GM12878 (cell line): Measurements from ENCODE around the gene SPATA9. TPM values are rescaled to one million over a fixed set of nuclear protein-coding genes. Genes with fewer than 3 reads are reported as not detected.

ENCODE experiments used
- ATAC-seq: fragments of 200-7000 bp; cut with Tn5 transposase; 3 replicates; pipeline ENCODE4 v1.9.1; 2020; ENCODE audit warnings: mild to moderate bottlenecking, moderate library complexity
- BruUV-seq: library from RNA; stranded (reverse); fragments of 400-500 nt; replicated peaks from 2 replicates; lab custom pipeline; 2021; lab: Mats Ljungman, UMichigan
- CTCF ChIA-PET: fragments of 300-600 bp; sonication (Branson Sonifier 250); formaldehyde crosslinking; extraction: SDS; loops from one replicate; lab custom pipeline; 2021; ENCODE audit warnings: inconsistent platforms; lab: Yijun Ruan, JAX
- POLR2A ChIA-PET: fragments of 350-600 bp; formaldehyde crosslinking; extraction: SDS; loops from one replicate; lab custom pipeline; 2021; ENCODE audit warnings: inconsistent platforms; lab: Charles Lee
- RAD21 ChIA-PET: fragments of 300-600 bp; sonication (Branson Sonifier 250); formaldehyde crosslinking; loops from one replicate; lab custom pipeline; 2023; ENCODE audit warnings: antibody characterized with exemption; ENCODE audit not compliant: unreplicated experiment; lab: Charles Lee
- SMC1A ChIA-PET: fragments of 300-600 bp; sonication (Branson Sonifier 250); formaldehyde crosslinking; loops from one replicate; lab custom pipeline; 2023; ENCODE audit not compliant: unreplicated experiment, uncharacterized antibody; lab: Charles Lee
- DNase-seq: peaks from one replicate; pipeline ENCODE4 v3.0.0-alpha.2; 2011; ENCODE audit warnings: low read depth, low spot score
- FAIRE-seq: peaks from 3 replicates; lab custom pipeline; 2011; peaks lifted over from hg19 to GRCh38; lab: Jason Lieb, UNC
- H2AFZ ChIP-seq: 2 replicates; pipeline ENCODE4 v1.6.0; 2011; ENCODE audit warnings: low read depth, low read length, control low read depth; ENCODE audit not compliant: control insufficient read depth
- H3K27ac ChIP-seq: 2 replicates; pipeline ENCODE4 v1.5.1; 2011; ENCODE audit warnings: control low read depth; ENCODE audit not compliant: control insufficient read depth, insufficient read depth
- H3K27me3 ChIP-seq, 2 experiments: replicated peaks in 1 of 2; 2 replicates each; pipeline versions ENCODE4 v1.6.0 to v1.6.1; 2011; ENCODE audit warnings: low read length in 1 of 2; ENCODE audit not compliant: control insufficient read depth in 2 of 2, insufficient read depth in 2 of 2
- H3K36me3 ChIP-seq, 2 experiments: 2 replicates each; pipeline ENCODE4 v1.5.1; 2011; ENCODE audit warnings: low read length in 1 of 2; ENCODE audit not compliant: control insufficient read depth in 2 of 2, insufficient read depth in 2 of 2
- H3K4me1 ChIP-seq: 2 replicates; pipeline ENCODE4 v1.6.1; 2011; ENCODE audit warnings: mild to moderate bottlenecking, low read length, moderate library complexity, mixed read lengths; ENCODE audit not compliant: control insufficient read depth, insufficient read depth
- H3K4me2 ChIP-seq: 2 replicates; pipeline ENCODE4 v1.6.0; 2011; ENCODE audit warnings: control low read depth; ENCODE audit not compliant: control insufficient read depth, insufficient read depth
- H3K4me3 ChIP-seq: fragments of 200-600 bp; sonication (generic); 2 replicates; pipeline ENCODE4 v1.5.1; 2016
- H3K79me2 ChIP-seq: 2 replicates; pipeline ENCODE4 v1.6.0; 2011; ENCODE audit warnings: low read length; ENCODE audit not compliant: control insufficient read depth, insufficient read depth
- H3K9ac ChIP-seq: 2 replicates; pipeline ENCODE4 v1.8.0; 2011; ENCODE audit warnings: low read length, control low read depth, mixed read lengths; ENCODE audit not compliant: control insufficient read depth, insufficient read depth
- H3K9me3 ChIP-seq: replicated peaks from 3 replicates; pipeline ENCODE4 v1.5.1; 2011; ENCODE audit warnings: mild to moderate bottlenecking, low read length; ENCODE audit not compliant: control insufficient read depth, insufficient read depth
- H4K20me1 ChIP-seq: 2 replicates; pipeline ENCODE4 v1.6.0; 2011; ENCODE audit not compliant: control insufficient read depth, insufficient read depth
- ATF2 ChIP-seq: IDR thresholded peaks from 2 replicates; pipeline ENCODE4 v1.6.1; 2012; ENCODE audit warnings: low read length, inconsistent platforms
- CHD1 ChIP-seq: IDR thresholded peaks from 2 replicates; pipeline ENCODE4 v1.6.1; 2012; ENCODE audit warnings: low read depth, low read length, improper control_type of control experiment
- E2F8 ChIP-seq: fragments of 450-650 bp; IDR thresholded peaks from 2 replicates; pipeline ENCODE4 v1.6.1; 2018; ENCODE audit warnings: mild to moderate bottlenecking, low read depth, moderate library complexity; ENCODE audit not compliant: partially characterized antibody
- ELK1 ChIP-seq: IDR thresholded peaks from 2 replicates; pipeline ENCODE4 v1.6.1; 2012; ENCODE audit warnings: low read depth, low read length, improper control_type of control experiment
- HCFC1 ChIP-seq: fragments of 150-350 bp; IDR thresholded peaks from 2 replicates; pipeline ENCODE4 v1.6.1; 2014; ENCODE audit warnings: low read length
- PML ChIP-seq: IDR thresholded peaks from 2 replicates; pipeline ENCODE4 v1.6.1; 2012; ENCODE audit warnings: low read length, inconsistent platforms
- RAD51 ChIP-seq: fragments of 450-650 bp; IDR thresholded peaks from 2 replicates; pipeline ENCODE4 v1.6.1; 2016; ENCODE audit warnings: moderate library complexity, mild to moderate bottlenecking, inconsistent platforms
- RBBP5 ChIP-seq: fragments of 200-600 bp; sonication (generic); conservative IDR thresholded peaks from 2 replicates; pipeline ENCODE4 v1.6.1; 2016
- RELB ChIP-seq: fragments of 450-650 bp; IDR thresholded peaks from 2 replicates; pipeline ENCODE4 v1.6.1; 2017; ENCODE audit warnings: low read depth, mild to moderate bottlenecking, moderate library complexity
- SMAD1 ChIP-seq: fragments of 450-650 bp; IDR thresholded peaks from 2 replicates; pipeline ENCODE4 v1.6.1; 2018; ENCODE audit warnings: mild to moderate bottlenecking, low read depth; ENCODE audit not compliant: partially characterized antibody
- SMC3 ChIP-seq: IDR thresholded peaks from 2 replicates; pipeline ENCODE4 v1.6.1; 2011; ENCODE audit warnings: low read length, improper control_type of control experiment, borderline replicate concordance
- STAT3 ChIP-seq: IDR thresholded peaks from 2 replicates; pipeline ENCODE4 v1.6.1; 2011; ENCODE audit warnings: low read depth, low read length, improper control_type of control experiment
- ZNF217 ChIP-seq: fragments of 450-650 bp; IDR thresholded peaks from 2 replicates; pipeline ENCODE4 v1.6.1; 2017; ENCODE audit warnings: antibody characterized with exemption, mild to moderate bottlenecking
- in situ Hi-C: fragments of 300-500 bp; cut with MboI; formaldehyde crosslinking; loops from 9 replicates; pipeline ENCODE4 v1.14.3; 2018; ENCODE audit warnings: mixed read lengths
- intact Hi-C: fragments of 100-400 bp; cut with micrococcal nuclease; formaldehyde crosslinking; loops from one replicate; pipeline ENCODE4 v1.14.2; 2022; ENCODE audit not compliant: unreplicated experiment
- polyA plus RNA-seq, 11 experiments: library from polyadenylated mRNA; depleted of rRNA in 4 of 11; unstranded in 6 of 11; stranded (reverse) in 5 of 11; fragments of >200 nt; fragmentation: Nextera tagmentation in 4 of 11; fragmentation: Illumina TruSeq in 1 of 11; extraction: Ambion mirVana in 4 of 11; extraction: Trizol in 1 of 11; gene quantifications; 1 replicate in 1 of 11; 2 replicates in 10 of 11; pipeline versions ENCODE4 v1.2.1 to v1.2.3, GENCODE V29; 2011 to 2016; ENCODE audit warnings: inconsistent platforms in 2 of 11, missing spikeins in 2 of 11, low read depth in 1 of 11
- total RNA-seq, 4 experiments: library from RNA; depleted of rRNA in 3 of 4; stranded (reverse); fragments of >200 nt in 3 of 4; fragmentation: Illumina TruSeq in 1 of 4; extraction: Trizol in 1 of 4; gene quantifications; 2 replicates each; pipeline versions ENCODE4 v1.2.1 to v1.2.3, GENCODE V29; 2013 to 2021

SPATA9 gene
- total and polyA plus RNA-seq, 10 of the 15 experiments (the other 5 are each of a cell fraction or from before 2014, with no cell fraction given): 0.11 to 0.49 (median 0.16) TPM; not detected in 1

- Histone ChIP-seq H3K9me3 (no peaks in the 10 kb centered on the region), H3K27me3 (no peaks in the 10 kb centered on the region), H3K27ac (no peak overlapping the region), H3K36me3 (no peaks in the 10 kb centered on the region), H2AFZ (no peak overlapping the region), H3K9ac (no peak overlapping the region), H4K20me1 (no peaks in the 10 kb centered on the region), H3K79me2 (no peaks in the 10 kb centered on the region), H3K4me3 (no peak overlapping the region), H3K4me1 (no peaks in the 10 kb centered on the region), H3K4me2 (no peak overlapping the region)
- no peak for DNase-seq
- ChIA-PET SMC1A (interaction anchor here (1.2 to 2.5 kb wide), 6 partner anchors 9 to 108 kb away, joined by 3 to 13 read pairs (median 4); no protein-coding TSS in a partner anchor), RAD21 (interaction anchor here (1.6 to 1.7 kb wide), 2 partner anchors 26 to 176 kb away, joined by 3 to 4 read pairs; partner anchors contain the start of gene RFESD), CTCF (interaction anchor here (1.0 to 1.5 kb wide), 4 partner anchors 9 to 174 kb away, joined by 4 to 7 read pairs (median 5); no protein-coding TSS in a partner anchor), POLR2A (no interaction called here)
- in situ Hi-C loops: no loop called here
- TF ChIP-seq RAD51: no peak
- no peak for TF ChIP-seq E2F8
- TF ChIP-seq SMAD1: no peak
- no peak for TF ChIP-seq ATF2
- TF ChIP-seq CHD1: no peak
- TF ChIP-seq ELK1: no peak
- no peak for TF ChIP-seq SMC3
- no peak for TF ChIP-seq STAT3
- TF ChIP-seq RBBP5: no peak
- TF ChIP-seq RELB: no peak
- TF ChIP-seq HCFC1: no peak
- TF ChIP-seq ZNF217: no peak
- TF ChIP-seq PML: no peak
- FAIRE-seq: no peak
- intact Hi-C loops: no loop called here
- BruUV-seq: no TSS peak
- no peak for ATAC-seq
Measured at GRCh38 chr5:95672641-95673040, 10.2 kb downstream of the SPATA9 start.
